ENCODE data around the gene CMBL. TPM values are rescaled to one million over a fixed set of nuclear protein-coding genes. Genes with fewer than 3 reads are reported as not detected.

Gene CMBL
- 11.3 and 11.6 TPM in 2 replicates for total RNA-seq (ENCODE audit: low replicate concordance)

- Mint-ChIP-seq H3K4me3 (peak within 1 kb of the TSS; percentile 84), H3K36me3 (peaks cover 7% of the 10 kb centered on the region), H3K27me3 (ENCODE audit: insufficient read depth, low read depth) (peaks cover 13% of the 10 kb centered on the region), H3K4me1 (peaks cover 29% of the 10 kb centered on the region), H3K9me3 (no peaks in the 10 kb centered on the region), H3K27ac (peak within 1 kb of the TSS; percentile 25)
- TF ChIP-seq EZH2 (IDR thresholded peaks at IDR 0.05) = peak; percentile 58
- peak; percentile 20 for TF ChIP-seq EZH2phosphoT487 (IDR thresholded peaks at IDR 0.05)
- TF ChIP-seq CTCF (IDR thresholded peaks at IDR 0.05) = no peak
- H4K20me1 ChIP-seq (ENCODE audit: low read depth) = no peaks in the 10 kb centered on the region
- peak within 1 kb of the TSS; percentile 94 for H3K4me2 ChIP-seq
- peak within 1 kb of the TSS; percentile 99 for H2AFZ ChIP-seq (replicated peaks)
- H3K4me3 ChIP-seq = peak within 1 kb of the TSS; percentile 71
- peaks cover 11% of the 10 kb centered on the region for H3F3A ChIP-seq (ENCODE audit: low read depth)
- H3K27ac ChIP-seq = no peak within 1 kb of the TSS
- H3K79me2 ChIP-seq (ENCODE audit: low read depth) = no peaks in the 10 kb centered on the region
- no peaks in the 10 kb centered on the region for H3K9me3 ChIP-seq (ENCODE audit: low read depth)
- no peaks in the 10 kb centered on the region for H3K36me3 ChIP-seq
- H3K27me3 ChIP-seq = peaks cover 22% of the 10 kb centered on the region
- H3K4me1 ChIP-seq = peaks cover 15% of the 10 kb centered on the region
- H3K9ac ChIP-seq = peak within 1 kb of the TSS; percentile 30
- DNase-seq (ENCODE audit: low spot score) = peak; percentile 52
Observed at GRCh38 chr5:10307206-10308148, at the start of gene CMBL. CMBL (minus strand) TSS chr5:10307902; CDS start chr5:10290762, 17,140 bp downstream.

GRCh38 chr5:10355071-10355889 lies 47.6 kb upstream of the CMBL start:
- TF ChIP-seq EZH2phosphoT487 (IDR thresholded peaks at IDR 0.05) = no peak
- no peak for TF ChIP-seq CTCF (IDR thresholded peaks at IDR 0.05)
- no peak for TF ChIP-seq EZH2 (IDR thresholded peaks at IDR 0.05)
- Mint-ChIP-seq H3K9me3 (peaks cover 9% of the 10 kb centered on the region), H3K4me1 (peaks cover 35% of the 10 kb centered on the region), H3K4me3 (peak overlapping the region; percentile 99), H3K27me3 (ENCODE audit: insufficient read depth, low read depth) (peaks cover 3% of the 10 kb centered on the region), H3K36me3 (peaks cover 22% of the 10 kb centered on the region), H3K27ac (peak overlapping the region; percentile 100)
- Histone ChIP-seq H3K9me3 (ENCODE audit: low read depth) (no peaks in the 10 kb centered on the region), H3K4me3 (peak overlapping the region; percentile 98), H3K27me3 (no peaks in the 10 kb centered on the region), H2AFZ (replicated peaks) (no peak overlapping the region), H3K27ac (no peak overlapping the region), H3F3A (ENCODE audit: low read depth) (peaks cover 16% of the 10 kb centered on the region), H3K4me1 (peaks cover 27% of the 10 kb centered on the region), H4K20me1 (ENCODE audit: low read depth) (peaks cover 57% of the 10 kb centered on the region), H3K79me2 (ENCODE audit: low read depth) (peaks cover 82% of the 10 kb centered on the region), H3K36me3 (no peaks in the 10 kb centered on the region), H3K4me2 (peak overlapping the region; percentile 88), H3K9ac (peak overlapping the region; percentile 94)
- no peak for DNase-seq (ENCODE audit: low spot score)

- peaks cover 49% of the 10 kb centered on the region for H4K20me1 ChIP-seq (ENCODE audit: low read depth)
- DNase-seq (ENCODE audit: low spot score) = peak; percentile 63
- peak overlapping the region; percentile 73 for H2AFZ ChIP-seq (replicated peaks)
- Mint-ChIP-seq H3K9me3 (peaks cover 4% of the 10 kb centered on the region), H3K36me3 (peaks cover 17% of the 10 kb centered on the region), H3K4me3 (peak overlapping the region; percentile 99), H3K27ac (peak overlapping the region; percentile 100), H3K27me3 (ENCODE audit: insufficient read depth, low read depth) (peaks cover 3% of the 10 kb centered on the region), H3K4me1 (peaks cover 35% of the 10 kb centered on the region)
- no peaks in the 10 kb centered on the region for H3K36me3 ChIP-seq
- no peaks in the 10 kb centered on the region for H3K27me3 ChIP-seq
- peak overlapping the region; percentile 94 for H3K9ac ChIP-seq
- peaks cover 17% of the 10 kb centered on the region for H3F3A ChIP-seq (ENCODE audit: low read depth)
- H3K79me2 ChIP-seq (ENCODE audit: low read depth) = peaks cover 72% of the 10 kb centered on the region
- peaks cover 27% of the 10 kb centered on the region for H3K4me1 ChIP-seq
- TF ChIP-seq CTCF (IDR thresholded peaks at IDR 0.05) (no peak), EZH2phosphoT487 (IDR thresholded peaks at IDR 0.05) (no peak), EZH2 (IDR thresholded peaks at IDR 0.05) (no peak)
- peak overlapping the region; percentile 98 for H3K4me3 ChIP-seq
- peak overlapping the region; percentile 88 for H3K4me2 ChIP-seq
- H3K27ac ChIP-seq = peak overlapping the region; percentile 99
- no peaks in the 10 kb centered on the region for H3K9me3 ChIP-seq (ENCODE audit: low read depth)
Observed at GRCh38 chr5:10354048-10354872, 46.6 kb upstream of the CMBL start.

Measured in neural progenitor cell (in vitro differentiated cells).